H1 (cell line): ENCODE results near the gene MBLAC1. TPM values are rescaled to one million over a fixed set of nuclear protein-coding genes. Genes with fewer than 3 reads are reported as not detected.

Source experiments
- CTCF ChIA-PET: fragments of 300-600 bp; sonication (Branson Sonifier 250); formaldehyde crosslinking; loops from one replicate; lab custom pipeline; 2021; ENCODE audit not compliant: partially characterized antibody; lab: Charles Lee
- POLR2A ChIA-PET: fragments of 300-600 bp; sonication (Branson Sonifier 250); formaldehyde crosslinking; loops from one replicate; lab custom pipeline; 2021; ENCODE audit warnings: inconsistent platforms; ENCODE audit not compliant: partially characterized antibody; lab: Charles Lee
- DNase-seq, 2 experiments: peaks; one replicate each; pipeline versions ENCODE4 v3.0.0 to v3.0.0-alpha.2; 2010 to 2022; ENCODE audit warnings: low spot score in 2 of 2, low read depth in 1 of 2, mixed read lengths in 1 of 2
- FAIRE-seq: peaks from 2 replicates; lab custom pipeline; 2011; peaks lifted over from hg19 to GRCh38; lab: Jason Lieb, UNC
- H2AFZ ChIP-seq: 2 replicates; pipeline ENCODE4 v1.8.1; 2012; ENCODE audit warnings: low read length, inconsistent platforms
- H2AK5ac ChIP-seq: 2 replicates; pipeline ENCODE4 v1.6.1; 2013; ENCODE audit warnings: low read depth, low read length
- H2BK120ac ChIP-seq: replicated peaks from 2 replicates; pipeline ENCODE3; 2013; ENCODE audit warnings: low read depth, low read length, inconsistent platforms
- H2BK12ac ChIP-seq: 2 replicates; pipeline ENCODE4 v1.6.1; 2013; ENCODE audit warnings: low read depth, low read length
- H2BK15ac ChIP-seq: 2 replicates; pipeline ENCODE4 v1.6.1; 2013; ENCODE audit warnings: low read length
- H2BK20ac ChIP-seq: 2 replicates; pipeline ENCODE4 v1.6.1; 2013; ENCODE audit warnings: low read length
- H2BK5ac ChIP-seq: 2 replicates; pipeline ENCODE4 v1.6.1; 2013; ENCODE audit warnings: low read depth, low read length
- H3K14ac ChIP-seq: 2 replicates; pipeline ENCODE4 v1.6.1; 2013; ENCODE audit warnings: inconsistent platforms; ENCODE audit not compliant: insufficient read length
- H3K18ac ChIP-seq: 2 replicates; pipeline ENCODE4 v1.6.1; 2013; ENCODE audit warnings: low read length; ENCODE audit errors: extremely low read depth
- H3K23ac ChIP-seq: 2 replicates; pipeline ENCODE4 v1.6.1; 2013; ENCODE audit warnings: inconsistent platforms; ENCODE audit not compliant: insufficient read length
- H3K23me2 ChIP-seq: 2 replicates; pipeline ENCODE4 v1.6.1; 2013; ENCODE audit warnings: low read depth, low read length
- H3K27ac ChIP-seq: 2 replicates; pipeline ENCODE4 v1.6.1; 2011; ENCODE audit warnings: low read depth, low read length, inconsistent platforms
- H3K27me3 ChIP-seq, 4 experiments: replicated peaks in 1 of 4; 1 replicate in 1 of 4; 2 replicates in 3 of 4; pipeline versions ENCODE4 v1.6.1 to v1.8.1; 2011 to 2013; ENCODE audit warnings: low read length in 3 of 4, mild to moderate bottlenecking in 3 of 4, inconsistent platforms in 2 of 4, mixed read lengths in 2 of 4, moderate library complexity in 1 of 4; ENCODE audit not compliant: control insufficient read depth in 3 of 4, insufficient read depth in 3 of 4; ENCODE audit errors: extremely low read depth in 1 of 4
- H3K36me3 ChIP-seq, 4 experiments: 2 replicates each; pipeline versions ENCODE4 v1.6.1 to v1.8.1; 2011 to 2013; ENCODE audit warnings: mild to moderate bottlenecking in 4 of 4, low read length in 3 of 4, moderate library complexity in 2 of 4, control low read depth in 1 of 4, inconsistent platforms in 1 of 4; ENCODE audit not compliant: insufficient read depth in 4 of 4, control insufficient read depth in 2 of 4
- H3K4ac ChIP-seq: replicated peaks from 2 replicates; pipeline ENCODE3; 2013; ENCODE audit warnings: low read length, low read depth, mixed read lengths, inconsistent platforms; ENCODE audit not compliant: insufficient read length
- H3K4me1 ChIP-seq, 4 experiments: replicated peaks in 1 of 4; 1 replicate in 1 of 4; 2 replicates in 3 of 4; pipeline versions ENCODE4 v1.6.1 to v1.8.1; 2011 to 2013; ENCODE audit warnings: low read length in 3 of 4, inconsistent platforms in 2 of 4, mixed read lengths in 1 of 4; ENCODE audit not compliant: insufficient read depth in 4 of 4, control insufficient read depth in 3 of 4
- H3K4me2 ChIP-seq, 2 experiments: 2 replicates each; pipeline versions ENCODE4 v1.6.1 to v1.8.1; 2011 to 2013; ENCODE audit warnings: low read depth in 2 of 2, low read length in 2 of 2, control low read depth in 1 of 2, inconsistent platforms in 1 of 2, mild to moderate bottlenecking in 1 of 2; ENCODE audit not compliant: insufficient read depth in 1 of 2
- H3K4me3 ChIP-seq, 4 experiments: fragments of 200-600, 300-600 bp in 1 of 4; sonication (generic), shearing (Covaris generic), sonication (Bioruptor Twin) in 1 of 4; 2 replicates each; pipeline versions ENCODE4 v1.5.1 to v1.8.1; 2011 to 2016; ENCODE audit warnings: low read length in 4 of 4, low read depth in 3 of 4, control low read depth in 2 of 4, inconsistent platforms in 2 of 4, mild to moderate bottlenecking in 2 of 4, mixed read lengths in 1 of 4, moderate library complexity in 1 of 4; ENCODE audit not compliant: insufficient read depth in 2 of 4; ENCODE audit errors: extremely low read depth in 1 of 4
- H3K56ac ChIP-seq: replicated peaks from 2 replicates; pipeline ENCODE3; 2013; ENCODE audit warnings: low read depth, mild to moderate bottlenecking, mixed read lengths, low read length, inconsistent platforms; ENCODE audit not compliant: insufficient read length
- H3K79me1 ChIP-seq: 2 replicates; pipeline ENCODE4 v1.6.1; 2013; ENCODE audit warnings: low read depth, low read length, control low read depth
- H3K79me2 ChIP-seq, 2 experiments: 2 replicates each; pipeline versions ENCODE4 v1.6.1 to v1.8.1; 2012 to 2013; ENCODE audit warnings: low read length in 2 of 2, mild to moderate bottlenecking in 2 of 2, inconsistent platforms in 1 of 2; ENCODE audit not compliant: insufficient read depth in 2 of 2, control insufficient read depth in 1 of 2
- H3K9ac ChIP-seq, 4 experiments: replicated peaks in 1 of 4; 1 replicate in 1 of 4; 2 replicates in 3 of 4; pipeline versions ENCODE4 v1.6.1 to v1.8.1; 2011 to 2013; ENCODE audit warnings: low read depth in 3 of 4, low read length in 3 of 4, control low read depth in 2 of 4, mild to moderate bottlenecking in 2 of 4, moderate library complexity in 2 of 4, inconsistent platforms in 1 of 4; ENCODE audit errors: extremely low read depth in 1 of 4
- H3K9me3 ChIP-seq, 2 experiments: 2 replicates each; pipeline versions ENCODE4 v1.6.1 to v1.8.1; 2012 to 2013; ENCODE audit warnings: mild to moderate bottlenecking in 2 of 2, moderate library complexity in 2 of 2, control low read depth in 1 of 2, inconsistent platforms in 1 of 2, low read depth in 1 of 2, low read length in 1 of 2, mixed read lengths in 1 of 2; ENCODE audit not compliant: insufficient read depth in 2 of 2
- H4K20me1 ChIP-seq, 2 experiments: replicated peaks in 1 of 2; 2 replicates each; pipeline versions ENCODE3 to v1.8.1; 2011 to 2013; ENCODE audit warnings: inconsistent platforms in 2 of 2, low read length in 2 of 2, mild to moderate bottlenecking in 1 of 2; ENCODE audit not compliant: insufficient read depth in 2 of 2, control insufficient read depth in 1 of 2
- H4K5ac ChIP-seq: 2 replicates; pipeline ENCODE4 v1.6.1; 2013; ENCODE audit warnings: low read length, low read depth, mixed read lengths, inconsistent platforms; ENCODE audit not compliant: insufficient read length
- H4K8ac ChIP-seq: 2 replicates; pipeline ENCODE4 v1.8.0; 2013; ENCODE audit warnings: mild to moderate bottlenecking, moderate library complexity, low read length, inconsistent platforms; ENCODE audit not compliant: insufficient read depth; ENCODE audit errors: extremely low read depth
- H4K91ac ChIP-seq: replicated peaks from 2 replicates; pipeline ENCODE3; 2013; ENCODE audit warnings: low read length, mixed read lengths, inconsistent platforms; ENCODE audit not compliant: insufficient read length
- ATF3 ChIP-seq: IDR thresholded peaks from 2 replicates; pipeline ENCODE4 v1.6.1; 2011; ENCODE audit warnings: low read depth, mild to moderate bottlenecking, low read length; ENCODE audit not compliant: insufficient read depth
- CEBPB ChIP-seq: IDR thresholded peaks from 2 replicates; pipeline ENCODE4 v1.6.1; 2012; ENCODE audit warnings: low read depth, low read length
- GTF2F1 ChIP-seq: IDR thresholded peaks from 2 replicates; pipeline ENCODE4 v1.6.1; 2012; ENCODE audit warnings: low read depth, low read length, improper control_type of control experiment, borderline replicate concordance
- HDAC6 ChIP-seq: IDR thresholded peaks from one replicate; pipeline ENCODE4 v1.7.1; 2012; ENCODE audit warnings: low read depth, mild to moderate bottlenecking, inconsistent platforms, low read length, moderate library complexity
- KDM4A ChIP-seq: IDR thresholded peaks from one replicate; pipeline ENCODE4 v1.7.1; 2012; ENCODE audit warnings: low read depth, mild to moderate bottlenecking, moderate library complexity, low read length, inconsistent platforms; ENCODE audit not compliant: severe bottlenecking
- RAD21 ChIP-seq, 2 experiments: IDR thresholded peaks in 1 of 2; conservative IDR thresholded peaks in 1 of 2; 2 replicates each; pipeline ENCODE4 v1.6.1; 2011; ENCODE audit warnings: low read depth in 2 of 2, low read length in 2 of 2, improper control_type of control experiment in 1 of 2, inconsistent platforms in 1 of 2, mild to moderate bottlenecking in 1 of 2, moderate library complexity in 1 of 2
- RNF2 ChIP-seq: fragments of 200-900, 300-1000 bp; sonication (generic); IDR thresholded peaks from 2 replicates; pipeline ENCODE4 v1.7.1; 2016; ENCODE audit warnings: borderline replicate concordance, low read depth, mild to moderate bottlenecking, antibody characterized with exemption, low read length; ENCODE audit not compliant: poor library complexity, severe bottlenecking; ENCODE audit errors: missing control alignments
- SIN3A ChIP-seq, 2 experiments: IDR thresholded peaks in 1 of 2; conservative IDR thresholded peaks in 1 of 2; 2 replicates each; pipeline ENCODE4 v1.6.1; 2011 to 2012; ENCODE audit warnings: low read length in 2 of 2, improper control_type of control experiment in 1 of 2, low read depth in 1 of 2, mild to moderate bottlenecking in 1 of 2
- SP4 ChIP-seq: IDR thresholded peaks from 2 replicates; pipeline ENCODE4 v1.6.1; 2012; ENCODE audit warnings: low read length, inconsistent platforms
- WGBS, 2 experiments: shearing (Covaris generic) in 1 of 2; methylation state at CpG; one replicate each; pipeline versions ENCODE4 v1.1.6 to v1.1.7; 2013 to 2015; ENCODE audit warnings: low lambda C conversion rate in 2 of 2, mixed read lengths in 2 of 2, inconsistent platforms in 1 of 2, low coverage in 1 of 2, missing lambda C conversion rate in 1 of 2; ENCODE audit not compliant: insufficient replicate concordance in 2 of 2, insufficient coverage in 1 of 2, insufficient read length in 1 of 2; ENCODE audit errors: extremely low coverage in 1 of 2, missing lambda C conversion rate in 1 of 2; 5-methylcytosine and 5-hydroxymethylcytosine counted together
- polyA plus RNA-seq, 7 experiments: library from polyadenylated mRNA; depleted of rRNA in 3 of 7; stranded (reverse) in 5 of 7; unstranded in 2 of 7; fragments of >200 nt in 5 of 7; fragments of 200-250 nt in 2 of 7; gene quantifications; 1 replicate in 5 of 7; 2 replicates in 1 of 7; 4 replicates in 1 of 7; pipeline versions ENCODE4 v1.2.1 to v1.2.3, GENCODE V29; 2011 to 2013; ENCODE audit warnings: missing spikeins in 2 of 7, mixed read lengths in 2 of 7
- total RNA-seq: library from RNA; stranded (reverse); fragmentation: NEBNext Ultra II Directional; extraction: Animal tissue kit (Norgen Biotek cat#: 25700); gene quantifications from 2 replicates; pipeline ENCODE4 v1.2.1, GENCODE V29; 2021

The MBLAC1 gene
- total and polyA plus RNA-seq, 2 of the 8 experiments (the other 6 are each of a cell fraction or from before 2014, with no cell fraction given), result 1.00 to 1.7 TPM

- no peak overlapping the region for H2BK20ac ChIP-seq
- no peak for DNase-seq
- H3K4me2 ChIP-seq, result peak overlapping the region in 1 of 2 experiments; percentile 75; a peak in 2 of 4 replicates
- H2AFZ ChIP-seq, result no peak overlapping the region
- no peak for FAIRE-seq
- no peak overlapping the region for H3K23ac ChIP-seq
- no peak overlapping the region for H4K8ac ChIP-seq
- H3K36me3 ChIP-seq, result peaks cover 8 to 44% (median 26%) of the 10 kb centered on the region in 4 experiments
- H3K14ac ChIP-seq, result no peak overlapping the region
- H4K20me1 ChIP-seq, result peaks cover 14 to 32% of the 10 kb centered on the region in 2 experiments
- H3K79me1 ChIP-seq, result no peaks in the 10 kb centered on the region; the same call in 1 of the 2 replicates
- no peak overlapping the region for H2BK12ac ChIP-seq
- H3K4me3 ChIP-seq, result 0 out of 8 replicates have a peak overlapping the region, but pooled peaks of 1 of the 4 experiments have one; percentile 5
- H4K91ac ChIP-seq, result no peak overlapping the region
- WGBS, 2 experiments, result 91% methylated on average over 16 of the region's 16 CpGs; no CpG with 5 or more reads in 1 of the 2 experiments
- H3K27me3 ChIP-seq, result no peaks in the 10 kb centered on the region
- no peak overlapping the region for H3K4ac ChIP-seq
- H3K9ac ChIP-seq, result peak overlapping the region in 1 of 4 experiments; percentile 24; a peak in 1 of 7 replicates
- 0 out of 2 replicates have a peak overlapping the region, but pooled peaks have one; percentile 15 for H2BK5ac ChIP-seq
- ChIA-PET POLR2A (interaction anchor here (0.9 to 9.9 kb wide), 11 partner anchors 7 to 294 kb away, joined by 3 to 145 read pairs (median 7); partner anchors contain the start of genes AP4M1, GAL3ST4, GPC2 and LAMTOR4), CTCF (interaction anchor here (1.1 to 7.9 kb wide), 7 partner anchors 10 to 61 kb away, joined by 3 to 83 read pairs (median 4); no protein-coding TSS in a partner anchor)
- H2AK5ac ChIP-seq, result no peak overlapping the region
- H3K79me2 ChIP-seq, result no peaks in the 10 kb centered on the region; a peak in 1 of 4 replicates
- H3K18ac ChIP-seq, result no peak overlapping the region
- no peak overlapping the region for H2BK120ac ChIP-seq
- no peak overlapping the region for H3K27ac ChIP-seq
- peaks cover 0 to 12% (median 8%) of the 10 kb centered on the region in 4 experiments; a peak in 5 of 7 replicates for H3K4me1 ChIP-seq
- no peak overlapping the region for H2BK15ac ChIP-seq
- H3K9me3 ChIP-seq, result no peaks in the 10 kb centered on the region
- peaks cover 6% of the 10 kb centered on the region for H3K23me2 ChIP-seq
- H3K56ac ChIP-seq, result no peak overlapping the region
- no peak overlapping the region for H4K5ac ChIP-seq
- TF ChIP-seq ATF3, result no peak
- no peak for TF ChIP-seq KDM4A
- TF ChIP-seq GTF2F1, result no peak
- TF ChIP-seq SP4, result no peak
- no peak for TF ChIP-seq CEBPB
- TF ChIP-seq RAD21 (IDR thresholded peaks at IDR 0.05 in 1 of 2, conservative IDR thresholded peaks at IDR 0.05 in 1 of 2; ENCODE audit: low read depth in 2 of 2, low read length in 2 of 2), result no peak
- no peak for TF ChIP-seq HDAC6
- TF ChIP-seq SIN3A (conservative IDR thresholded peaks at IDR 0.05 in 1 of 2, IDR thresholded peaks at IDR 0.05 in 1 of 2; ENCODE audit: low read depth in 1 of 2, low read length in 2 of 2), result no peak
- TF ChIP-seq RNF2, result no peak
Measured at GRCh38 chr7:100156331-100157068, 29.7 kb downstream of the MBLAC1 start.
